ENCODE results near the gene SH3PXD2A. TPM values are rescaled to one million over a fixed set of nuclear protein-coding genes. Genes with fewer than 3 reads are reported as not detected.

Gene SH3PXD2A
- total and polyA plus RNA-seq, 3 donors from 2014 or later = 10.8 to 12.1 (median 12.0) TPM

DNA sequence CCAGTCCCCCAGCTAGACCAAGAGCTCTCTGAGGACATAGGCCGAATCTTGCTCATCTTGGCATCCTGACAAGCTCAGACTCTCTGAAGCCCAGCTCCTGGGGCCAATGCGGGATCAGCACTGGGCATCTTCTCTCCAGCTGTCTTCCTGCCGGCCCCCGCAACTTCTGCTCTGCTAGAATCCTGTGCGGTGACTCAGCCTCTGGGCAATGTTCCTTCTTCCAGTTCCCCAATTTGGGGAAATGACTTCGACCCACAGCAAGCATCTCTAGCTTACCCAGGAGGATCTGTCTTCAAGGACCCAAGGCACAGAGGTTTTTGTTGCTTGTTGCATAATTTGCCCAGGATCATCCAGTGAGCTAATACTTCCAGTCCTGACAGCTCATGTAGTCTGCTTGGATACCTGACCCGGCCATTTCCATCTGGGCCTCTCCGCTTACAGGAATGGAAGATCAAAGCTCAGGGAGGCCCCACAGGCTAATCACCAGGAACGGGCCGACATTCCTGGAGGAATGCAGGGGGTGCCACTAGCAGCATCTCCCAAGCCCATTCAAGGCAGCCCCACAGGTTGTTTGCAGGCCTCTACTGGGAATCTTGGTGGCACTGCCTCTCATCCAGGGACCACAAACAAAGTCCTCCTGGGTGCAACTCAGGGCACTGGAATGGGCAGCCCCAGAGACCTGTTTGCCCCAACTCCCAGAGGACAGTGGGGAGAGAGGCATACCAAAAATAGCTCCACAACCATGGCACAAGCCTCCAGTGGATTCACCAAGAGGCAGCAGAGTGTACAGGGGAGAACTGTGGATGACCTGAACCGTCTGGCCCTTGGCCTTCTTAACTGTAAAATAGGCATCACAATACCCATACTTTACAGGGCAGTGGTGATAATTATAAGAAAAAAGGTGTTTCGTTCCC, 210.0 kb downstream of the SH3PXD2A start:
- intact Hi-C loops (cut with DNase I; ENCODE audit: low total_unique reads) = no loop called here
- 64 to 70% methylated on average over 10 to 12 of the region's 12 CpGs for WGBS, 2 donors
- H3K36me3 ChIP-seq (ENCODE audit: low read depth, missing control alignments) = no peaks in the 10 kb centered on the region
- H3K27ac ChIP-seq = no peak overlapping the region
- DNase-seq = peak; percentile 62
- H3K27me3 ChIP-seq = no peaks in the 10 kb centered on the region
- H3K4me1 ChIP-seq = peaks cover 28% of the 10 kb centered on the region
- TF ChIP-seq POLR2A (IDR thresholded peaks at IDR 0.05) = no peak
- TF ChIP-seq, protein P1, sequence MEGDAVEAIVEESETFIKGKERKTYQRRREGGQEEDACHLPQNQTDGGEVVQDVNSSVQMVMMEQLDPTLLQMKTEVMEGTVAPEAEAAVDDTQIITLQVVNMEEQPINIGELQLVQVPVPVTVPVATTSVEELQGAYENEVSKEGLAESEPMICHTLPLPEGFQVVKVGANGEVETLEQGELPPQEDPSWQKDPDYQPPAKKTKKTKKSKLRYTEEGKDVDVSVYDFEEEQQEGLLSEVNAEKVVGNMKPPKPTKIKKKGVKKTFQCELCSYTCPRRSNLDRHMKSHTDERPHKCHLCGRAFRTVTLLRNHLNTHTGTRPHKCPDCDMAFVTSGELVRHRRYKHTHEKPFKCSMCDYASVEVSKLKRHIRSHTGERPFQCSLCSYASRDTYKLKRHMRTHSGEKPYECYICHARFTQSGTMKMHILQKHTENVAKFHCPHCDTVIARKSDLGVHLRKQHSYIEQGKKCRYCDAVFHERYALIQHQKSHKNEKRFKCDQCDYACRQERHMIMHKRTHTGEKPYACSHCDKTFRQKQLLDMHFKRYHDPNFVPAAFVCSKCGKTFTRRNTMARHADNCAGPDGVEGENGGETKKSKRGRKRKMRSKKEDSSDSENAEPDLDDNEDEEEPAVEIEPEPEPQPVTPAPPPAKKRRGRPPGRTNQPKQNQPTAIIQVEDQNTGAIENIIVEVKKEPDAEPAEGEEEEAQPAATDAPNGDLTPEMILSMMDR (IDR thresholded peaks at IDR 0.05) = no peak
- H3K4me3 ChIP-seq = no peak overlapping the region
- no peaks in the 10 kb centered on the region for H3K9me3 ChIP-seq

DNA sequence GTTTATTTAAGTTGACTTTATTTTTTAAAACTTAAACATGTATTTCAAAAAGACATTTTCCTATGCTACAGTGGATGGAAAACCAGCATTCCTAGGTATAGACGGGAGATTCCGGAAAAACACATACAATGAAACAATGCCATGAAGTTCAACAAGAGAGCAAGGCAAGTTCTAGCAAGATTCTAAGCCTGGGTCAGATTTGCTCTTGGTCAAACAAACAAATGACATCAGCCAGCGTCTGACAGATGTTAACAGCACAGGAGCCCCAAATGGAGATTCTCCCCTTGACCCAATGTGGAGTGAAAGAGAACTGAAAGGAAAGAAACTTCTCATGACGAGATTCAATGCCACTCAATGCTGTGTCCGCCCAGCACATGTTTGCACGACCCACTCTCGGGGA, 212.0 kb downstream of the SH3PXD2A start:
- no peak for DNase-seq
- TF ChIP-seq POLR2A (IDR thresholded peaks at IDR 0.05) = no peak
- TF ChIP-seq, protein P1 (IDR thresholded peaks at IDR 0.05) = no peak
- Histone ChIP-seq H3K36me3 (ENCODE audit: low read depth, missing control alignments) (no peaks in the 10 kb centered on the region), H3K4me3 (no peak overlapping the region), H3K4me1 (peaks cover 27% of the 10 kb centered on the region), H3K27ac (no peak overlapping the region), H3K27me3 (no peaks in the 10 kb centered on the region), H3K9me3 (no peaks in the 10 kb centered on the region)
- intact Hi-C loops (cut with DNase I; ENCODE audit: low total_unique reads) = no loop called here
- WGBS, 2 donors = 94 to 95% methylated on average over 7 of the region's 7 CpGs

DNA sequence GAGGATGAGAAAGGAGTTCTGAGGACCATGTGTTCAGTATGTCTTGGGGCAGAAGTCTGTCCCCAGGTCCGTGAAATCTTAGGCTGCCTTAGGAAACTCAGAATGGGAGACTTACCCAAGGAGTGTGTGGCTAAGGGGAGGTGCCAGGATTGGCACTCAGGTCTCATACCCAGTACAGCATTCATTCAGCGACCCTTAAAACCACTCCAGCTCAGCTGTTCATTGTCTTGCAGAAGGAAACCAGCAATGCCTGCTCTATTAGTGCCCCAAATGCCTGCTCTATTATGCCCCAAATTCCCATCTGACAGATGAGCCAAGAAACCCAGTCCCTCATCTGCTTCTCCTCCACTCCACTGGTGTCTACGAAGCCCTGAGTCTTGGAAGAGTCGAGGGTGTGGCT, 214.1 kb downstream of the SH3PXD2A start:
- no peak for DNase-seq
- 88 to 95% methylated on average over 4 of the region's 4 CpGs for WGBS, 2 donors
- H3K36me3 ChIP-seq (ENCODE audit: low read depth, missing control alignments) = no peaks in the 10 kb centered on the region
- intact Hi-C loops (cut with DNase I; ENCODE audit: low total_unique reads) = no loop called here
- peaks cover 47% of the 10 kb centered on the region for H3K4me1 ChIP-seq
- H3K9me3 ChIP-seq = no peaks in the 10 kb centered on the region
- no peak overlapping the region for H3K4me3 ChIP-seq
- H3K27ac ChIP-seq = no peak overlapping the region
- TF ChIP-seq, protein P1 (IDR thresholded peaks at IDR 0.05) = no peak
- TF ChIP-seq POLR2A (IDR thresholded peaks at IDR 0.05) = no peak
- no peaks in the 10 kb centered on the region for H3K27me3 ChIP-seq

DNA sequence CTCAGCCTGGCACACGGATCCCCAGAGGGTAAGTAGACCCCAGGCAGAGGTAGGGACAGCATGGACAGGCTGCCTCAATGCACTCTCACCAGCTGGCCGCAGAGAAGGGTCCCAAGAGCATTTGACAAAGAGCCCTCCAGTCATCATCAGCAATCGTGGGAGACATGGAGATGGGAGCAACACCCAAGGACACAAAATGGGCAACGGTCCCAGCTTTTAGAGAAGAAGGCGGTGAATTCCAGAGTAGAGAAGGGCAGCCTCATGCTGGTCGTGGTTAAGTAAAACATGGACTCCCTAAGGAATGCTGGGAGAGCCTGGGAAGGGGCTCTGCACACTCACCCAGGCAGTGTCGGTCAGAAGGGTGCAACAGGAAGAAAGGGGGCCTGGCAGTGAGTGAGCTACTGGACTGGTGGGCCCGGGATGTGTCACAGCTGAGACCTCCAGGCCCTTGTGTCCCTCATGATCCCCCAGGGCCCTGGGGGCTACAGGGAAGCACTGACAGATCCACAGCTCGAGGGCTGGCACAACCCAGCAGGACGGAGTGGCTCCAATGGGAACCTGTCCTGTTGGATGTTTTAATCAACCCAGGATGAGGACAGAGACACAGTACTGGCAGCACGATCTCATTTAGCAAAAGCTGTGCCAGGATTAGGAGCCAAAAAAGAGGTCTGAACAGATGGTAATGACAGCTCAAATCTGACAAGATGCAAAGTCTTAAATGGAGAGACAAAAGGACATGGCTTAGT, 214.8 kb downstream of the SH3PXD2A start:
- intact Hi-C loops (cut with DNase I; ENCODE audit: low total_unique reads) = no loop called here
- WGBS, 2 donors = 48 to 59% methylated on average over 10 to 11 of the region's 11 CpGs
- Histone ChIP-seq H3K27me3 (no peaks in the 10 kb centered on the region), H3K36me3 (ENCODE audit: low read depth, missing control alignments) (no peaks in the 10 kb centered on the region), H3K27ac (no peak overlapping the region), H3K4me1 (peaks cover 44% of the 10 kb centered on the region), H3K9me3 (no peaks in the 10 kb centered on the region), H3K4me3 (no peak overlapping the region)
- no peak for TF ChIP-seq POLR2A (IDR thresholded peaks at IDR 0.05)
- DNase-seq = peak; percentile 74

DNA sequence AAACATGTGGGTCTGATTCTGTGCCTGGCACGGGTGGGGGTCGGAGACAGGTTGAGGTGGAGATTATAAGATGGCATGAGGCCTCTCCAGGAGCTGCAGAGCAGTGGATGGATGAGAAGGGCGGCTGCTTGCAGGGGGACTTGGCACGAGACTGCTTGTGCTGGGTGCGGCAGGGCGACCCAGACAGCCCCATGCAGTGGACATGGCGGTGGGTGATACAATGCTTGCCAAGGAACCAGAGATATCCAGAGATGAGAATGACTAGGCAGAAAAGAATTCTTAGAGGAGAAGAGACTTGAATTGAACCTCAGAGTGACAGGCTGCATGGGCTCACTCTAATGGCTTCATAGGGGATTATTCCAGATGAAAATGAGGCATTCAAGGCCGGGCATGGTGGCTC, 216.4 kb downstream of the SH3PXD2A start:
- Histone ChIP-seq H3K27me3 (no peaks in the 10 kb centered on the region), H3K36me3 (ENCODE audit: low read depth, missing control alignments) (no peaks in the 10 kb centered on the region), H3K9me3 (no peaks in the 10 kb centered on the region), H3K27ac (peak overlapping the region in 1 of 2 donors; percentile 72), H3K4me1 (peaks cover 34% of the 10 kb centered on the region), H3K4me3 (no peak overlapping the region)
- no peak for DNase-seq
- TF ChIP-seq, protein P1 (IDR thresholded peaks at IDR 0.05) = no peak
- no peak for TF ChIP-seq POLR2A (IDR thresholded peaks at IDR 0.05)
- intact Hi-C loops (cut with DNase I; ENCODE audit: low total_unique reads) = no loop called here
- 85 to 88% methylated on average over 6 to 8 of the region's 8 CpGs for WGBS, 2 donors
